ENCODE measurements around the gene TXNRD2.

- TF ChIP-seq CTCF (conservative IDR thresholded peaks at IDR 0.05; ENCODE audit: low read depth in 2 of 2), result no peak
- TF ChIP-seq EZH2phosphoT487 (IDR thresholded peaks at IDR 0.05; ENCODE audit: unreplicated experiment), result no peak
- TF ChIP-seq EZH2 (IDR thresholded peaks at IDR 0.05; ENCODE audit: low read depth, unreplicated experiment), result no peak
- no peak for TF ChIP-seq JUNB (IDR thresholded peaks at IDR 0.05; ENCODE audit: unreplicated experiment)
- TF ChIP-seq POLR2AphosphoS5 (IDR thresholded peaks at IDR 0.05; ENCODE audit: low read depth), result no peak
- no peak for TF ChIP-seq CREB1 (CRISPR knock-in tag; IDR thresholded peaks at IDR 0.05; ENCODE audit: low read depth)
- TF ChIP-seq, protein P1, sequence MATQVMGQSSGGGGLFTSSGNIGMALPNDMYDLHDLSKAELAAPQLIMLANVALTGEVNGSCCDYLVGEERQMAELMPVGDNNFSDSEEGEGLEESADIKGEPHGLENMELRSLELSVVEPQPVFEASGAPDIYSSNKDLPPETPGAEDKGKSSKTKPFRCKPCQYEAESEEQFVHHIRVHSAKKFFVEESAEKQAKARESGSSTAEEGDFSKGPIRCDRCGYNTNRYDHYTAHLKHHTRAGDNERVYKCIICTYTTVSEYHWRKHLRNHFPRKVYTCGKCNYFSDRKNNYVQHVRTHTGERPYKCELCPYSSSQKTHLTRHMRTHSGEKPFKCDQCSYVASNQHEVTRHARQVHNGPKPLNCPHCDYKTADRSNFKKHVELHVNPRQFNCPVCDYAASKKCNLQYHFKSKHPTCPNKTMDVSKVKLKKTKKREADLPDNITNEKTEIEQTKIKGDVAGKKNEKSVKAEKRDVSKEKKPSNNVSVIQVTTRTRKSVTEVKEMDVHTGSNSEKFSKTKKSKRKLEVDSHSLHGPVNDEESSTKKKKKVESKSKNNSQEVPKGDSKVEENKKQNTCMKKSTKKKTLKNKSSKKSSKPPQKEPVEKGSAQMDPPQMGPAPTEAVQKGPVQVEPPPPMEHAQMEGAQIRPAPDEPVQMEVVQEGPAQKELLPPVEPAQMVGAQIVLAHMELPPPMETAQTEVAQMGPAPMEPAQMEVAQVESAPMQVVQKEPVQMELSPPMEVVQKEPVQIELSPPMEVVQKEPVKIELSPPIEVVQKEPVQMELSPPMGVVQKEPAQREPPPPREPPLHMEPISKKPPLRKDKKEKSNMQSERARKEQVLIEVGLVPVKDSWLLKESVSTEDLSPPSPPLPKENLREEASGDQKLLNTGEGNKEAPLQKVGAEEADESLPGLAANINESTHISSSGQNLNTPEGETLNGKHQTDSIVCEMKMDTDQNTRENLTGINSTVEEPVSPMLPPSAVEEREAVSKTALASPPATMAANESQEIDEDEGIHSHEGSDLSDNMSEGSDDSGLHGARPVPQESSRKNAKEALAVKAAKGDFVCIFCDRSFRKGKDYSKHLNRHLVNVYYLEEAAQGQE (IDR thresholded peaks at IDR 0.05; ENCODE audit: unreplicated experiment), result no peak
Measured at GRCh38 chr22:19966908-19967750, 25.5 kb upstream of the TXNRD2 start.
